Neural progenitor cell (in vitro differentiated cells): ENCODE data around the gene NKD2.

Experiments used
- EZH2 ChIP-seq: fragments of 200-600 bp; sonication (generic); IDR thresholded peaks from 2 replicates; pipeline ENCODE4 v1.6.1; 2017; ENCODE audit warnings: antibody characterized with exemption, mild to moderate bottlenecking, moderate library complexity
- EZH2phosphoT487 ChIP-seq: fragments of 200-600 bp; sonication (generic); IDR thresholded peaks from 2 replicates; pipeline ENCODE4 v1.6.1; 2017; ENCODE audit warnings: antibody characterized with exemption
- TF ChIP-seq, protein P1 (sequence below): fragments of 200-600 bp; sonication (generic); IDR thresholded peaks from 2 replicates; pipeline ENCODE4 v1.5.1; 2017; ENCODE audit warnings: antibody characterized with exemption, mild to moderate bottlenecking

DNA sequence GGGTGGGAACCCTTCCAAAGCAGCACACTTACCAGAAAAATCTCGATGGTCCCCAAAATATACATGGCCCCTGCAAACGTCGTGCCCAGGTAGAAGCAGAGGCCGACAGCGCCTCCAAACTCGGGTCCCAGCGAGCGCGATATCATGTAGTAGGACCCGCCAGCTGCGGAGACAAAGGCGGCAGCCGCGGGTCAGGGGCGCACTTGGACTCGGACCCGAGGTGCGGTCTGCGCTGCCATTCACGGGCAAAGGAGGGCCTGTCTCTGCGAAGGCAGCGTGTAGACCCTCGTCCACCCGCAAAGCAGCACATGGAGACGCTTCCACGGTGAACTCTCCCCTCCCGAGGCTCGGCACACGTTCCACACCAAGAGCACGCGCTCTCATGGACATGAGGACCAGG, 78.3 kb downstream of the NKD2 start:
- TF ChIP-seq, protein P1, sequence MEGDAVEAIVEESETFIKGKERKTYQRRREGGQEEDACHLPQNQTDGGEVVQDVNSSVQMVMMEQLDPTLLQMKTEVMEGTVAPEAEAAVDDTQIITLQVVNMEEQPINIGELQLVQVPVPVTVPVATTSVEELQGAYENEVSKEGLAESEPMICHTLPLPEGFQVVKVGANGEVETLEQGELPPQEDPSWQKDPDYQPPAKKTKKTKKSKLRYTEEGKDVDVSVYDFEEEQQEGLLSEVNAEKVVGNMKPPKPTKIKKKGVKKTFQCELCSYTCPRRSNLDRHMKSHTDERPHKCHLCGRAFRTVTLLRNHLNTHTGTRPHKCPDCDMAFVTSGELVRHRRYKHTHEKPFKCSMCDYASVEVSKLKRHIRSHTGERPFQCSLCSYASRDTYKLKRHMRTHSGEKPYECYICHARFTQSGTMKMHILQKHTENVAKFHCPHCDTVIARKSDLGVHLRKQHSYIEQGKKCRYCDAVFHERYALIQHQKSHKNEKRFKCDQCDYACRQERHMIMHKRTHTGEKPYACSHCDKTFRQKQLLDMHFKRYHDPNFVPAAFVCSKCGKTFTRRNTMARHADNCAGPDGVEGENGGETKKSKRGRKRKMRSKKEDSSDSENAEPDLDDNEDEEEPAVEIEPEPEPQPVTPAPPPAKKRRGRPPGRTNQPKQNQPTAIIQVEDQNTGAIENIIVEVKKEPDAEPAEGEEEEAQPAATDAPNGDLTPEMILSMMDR: no peak
- TF ChIP-seq EZH2 (no peak), EZH2phosphoT487 (no peak)
